AG09309 (cell line): Measurements from ENCODE around the gene XRCC1.

Source experiments
- DNase-seq: peaks from one replicate; pipeline ENCODE4 v3.0.0-alpha.2; 2010; ENCODE audit warnings: low read depth
- H3K4me3 ChIP-seq: 2 replicates; pipeline ENCODE4 v1.5.1; 2011; ENCODE audit warnings: mild to moderate bottlenecking, low read depth, low read length, moderate library complexity; ENCODE audit not compliant: control insufficient read depth
- TF ChIP-seq, protein P1 (sequence below): IDR thresholded peaks from 2 replicates; pipeline ENCODE4 v1.5.1; 2011; ENCODE audit warnings: mild to moderate bottlenecking, low read depth, low read length, inconsistent platforms; ENCODE audit not compliant: insufficient read depth, control insufficient read depth; ENCODE audit errors: missing control alignments

The XRCC1 gene

DNA sequence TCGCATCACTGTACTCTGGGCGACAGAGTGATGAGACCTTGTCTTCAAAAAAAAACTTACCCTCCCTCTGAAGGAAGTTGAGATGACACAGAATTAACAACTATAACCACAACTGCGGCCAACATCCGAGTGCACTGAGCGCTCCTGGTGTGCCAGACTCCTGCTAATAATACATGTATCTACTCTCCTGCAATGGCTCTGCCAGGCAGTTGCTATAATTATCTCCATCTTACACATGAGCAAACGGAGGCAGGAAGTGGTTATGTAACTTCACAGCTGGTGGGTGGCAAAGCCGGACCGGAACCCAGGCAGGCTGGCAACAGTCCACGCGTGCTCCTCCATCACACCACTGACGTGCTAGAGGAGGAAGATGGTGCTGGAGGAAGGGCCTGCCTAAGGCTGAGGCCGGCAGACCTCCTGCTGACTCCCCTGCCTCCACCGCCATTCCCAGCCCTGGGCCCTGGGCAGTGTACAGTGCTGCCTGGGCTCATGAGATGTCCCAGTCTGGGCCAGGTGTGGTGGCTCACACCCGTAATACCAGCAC lies 12.6 kb downstream of the XRCC1 start:
- no peak overlapping the region for H3K4me3 ChIP-seq
- TF ChIP-seq, protein P1, sequence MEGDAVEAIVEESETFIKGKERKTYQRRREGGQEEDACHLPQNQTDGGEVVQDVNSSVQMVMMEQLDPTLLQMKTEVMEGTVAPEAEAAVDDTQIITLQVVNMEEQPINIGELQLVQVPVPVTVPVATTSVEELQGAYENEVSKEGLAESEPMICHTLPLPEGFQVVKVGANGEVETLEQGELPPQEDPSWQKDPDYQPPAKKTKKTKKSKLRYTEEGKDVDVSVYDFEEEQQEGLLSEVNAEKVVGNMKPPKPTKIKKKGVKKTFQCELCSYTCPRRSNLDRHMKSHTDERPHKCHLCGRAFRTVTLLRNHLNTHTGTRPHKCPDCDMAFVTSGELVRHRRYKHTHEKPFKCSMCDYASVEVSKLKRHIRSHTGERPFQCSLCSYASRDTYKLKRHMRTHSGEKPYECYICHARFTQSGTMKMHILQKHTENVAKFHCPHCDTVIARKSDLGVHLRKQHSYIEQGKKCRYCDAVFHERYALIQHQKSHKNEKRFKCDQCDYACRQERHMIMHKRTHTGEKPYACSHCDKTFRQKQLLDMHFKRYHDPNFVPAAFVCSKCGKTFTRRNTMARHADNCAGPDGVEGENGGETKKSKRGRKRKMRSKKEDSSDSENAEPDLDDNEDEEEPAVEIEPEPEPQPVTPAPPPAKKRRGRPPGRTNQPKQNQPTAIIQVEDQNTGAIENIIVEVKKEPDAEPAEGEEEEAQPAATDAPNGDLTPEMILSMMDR: no peak
- DNase-seq: peak; percentile 92

DNA sequence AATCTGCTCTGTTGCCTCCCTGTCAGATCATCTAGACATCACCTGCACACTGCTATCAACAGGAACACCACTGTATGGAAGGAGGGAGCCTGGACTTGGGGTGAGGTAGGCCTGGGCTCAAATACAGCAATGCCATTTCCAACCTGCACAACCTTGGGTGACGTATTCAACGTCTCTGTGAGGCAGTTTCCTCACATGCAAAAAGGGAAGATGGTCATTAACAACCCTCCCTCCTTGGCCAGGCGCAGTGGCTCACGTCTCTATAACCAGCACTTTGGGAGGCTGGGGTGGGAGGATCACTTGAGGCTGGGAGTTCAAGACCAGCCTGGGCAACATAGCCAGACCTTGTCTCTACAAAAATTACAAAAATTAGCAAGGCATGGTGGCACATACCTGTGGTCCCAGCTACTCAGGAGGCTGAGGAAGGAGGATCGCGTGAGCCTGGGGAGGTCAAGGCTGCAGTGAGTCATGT lies 13.1 kb downstream of the XRCC1 start:
- DNase-seq: no peak
- TF ChIP-seq, protein P1: no peak
- no peak overlapping the region for H3K4me3 ChIP-seq

GRCh38 chr19:43561139-43561970 lies 14.0 kb downstream of the XRCC1 start:
- DNase-seq: no peak

GRCh38 chr19:43560687-43561086 lies 14.6 kb downstream of the XRCC1 start:
- DNase-seq: no peak
- no peak overlapping the region for H3K4me3 ChIP-seq
- TF ChIP-seq, protein P1: peak; percentile 24

More at GRCh38 chr19:43561139-43561970, 14.0 kb downstream of the XRCC1 start:
- TF ChIP-seq, protein P1: no peak
- no peak overlapping the region for H3K4me3 ChIP-seq

DNA sequence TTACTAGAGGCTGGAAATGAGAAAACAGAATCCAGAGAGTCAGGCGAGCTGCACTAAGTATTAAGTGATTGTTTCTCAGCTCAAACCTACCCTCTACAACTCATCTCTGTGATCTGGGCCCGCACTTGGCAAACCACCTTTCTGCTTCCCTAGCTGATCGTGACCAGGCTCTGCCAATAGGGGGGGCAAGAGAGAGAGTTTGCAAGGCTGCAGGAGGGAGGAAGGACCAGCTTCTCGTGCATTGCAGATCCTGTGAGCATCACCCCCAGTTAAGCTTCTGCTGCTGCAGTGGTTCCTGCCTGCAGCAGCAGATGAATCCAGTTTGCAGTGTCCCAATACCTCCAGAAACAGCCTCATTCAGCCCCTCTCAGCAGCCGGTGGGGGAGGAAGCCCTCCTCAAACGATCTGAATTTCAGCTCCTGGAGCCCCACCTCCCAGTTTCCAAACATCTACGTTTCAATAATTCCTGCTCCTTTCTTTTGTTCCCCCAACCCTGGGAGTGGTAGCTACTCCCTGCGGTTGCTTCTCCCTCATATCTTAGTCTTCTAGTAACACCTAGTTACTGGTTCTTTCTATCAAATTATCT lies 20.0 kb downstream of the XRCC1 start:
- H3K4me3 ChIP-seq: no peak overlapping the region

DNA sequence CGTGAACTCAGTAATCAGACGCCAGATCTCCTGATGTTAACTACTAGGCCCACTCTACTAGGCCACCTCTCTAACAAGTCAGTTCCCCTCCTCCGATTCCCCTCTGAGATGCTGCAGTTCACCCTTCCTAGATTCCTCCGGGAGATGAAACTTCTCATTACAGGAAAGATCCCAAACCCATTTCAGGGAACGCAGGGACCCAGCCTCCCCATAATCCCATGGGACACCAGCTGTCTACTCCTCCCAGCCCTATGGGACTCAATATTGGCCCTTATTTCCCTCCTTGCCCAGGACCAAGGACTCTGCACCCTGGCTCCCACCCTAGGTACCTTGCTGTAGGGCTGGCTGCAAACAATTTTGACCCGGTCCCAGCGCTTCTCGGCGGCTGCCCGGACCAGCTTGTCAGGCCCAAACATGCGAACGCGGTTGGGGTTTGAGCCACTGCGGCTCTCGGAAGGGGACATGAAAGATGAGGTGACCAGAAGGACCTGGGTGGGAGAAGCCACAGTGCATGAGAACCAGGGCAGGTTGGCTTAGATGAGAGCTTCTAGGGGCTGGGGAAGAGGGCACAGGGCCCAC lies 20.9 kb downstream of the XRCC1 start:
- TF ChIP-seq, protein P1: no peak
- DNase-seq: no peak
- H3K4me3 ChIP-seq: no peak overlapping the region

More for the DNA sequence above, 20.0 kb downstream of the XRCC1 start:
- TF ChIP-seq, protein P1: peak; percentile 91
- no peak for DNase-seq
